NCI-H146 treated with DMSO at 0.1 percent for 48 hours (cell line): Measurements from ENCODE around the gene TMEM151A.
A peak's percentile ranks its signal among the peaks of the same experiment; 100 is the strongest.
"Not testable (repeated sequence)": the region's sequence is repeated elsewhere in the genome, so short reads cannot be mapped to it uniquely, and the experiment has no call there.

Source experiments
- DNase-seq: peaks from one replicate; lab custom pipeline; 2025; ENCODE audit not compliant: unreplicated experiment; lab: John Stamatoyannopoulos, UW

TMEM151A gene

GRCh38 chr11:66320289-66320688 is 28.6 kb downstream of the TMEM151A start:
- DNase-seq: not testable (repeated sequence)

- not testable (repeated sequence) for DNase-seq
Measured at GRCh38 chr11:66320748-66321147, 29.1 kb downstream of the TMEM151A start.

DNA sequence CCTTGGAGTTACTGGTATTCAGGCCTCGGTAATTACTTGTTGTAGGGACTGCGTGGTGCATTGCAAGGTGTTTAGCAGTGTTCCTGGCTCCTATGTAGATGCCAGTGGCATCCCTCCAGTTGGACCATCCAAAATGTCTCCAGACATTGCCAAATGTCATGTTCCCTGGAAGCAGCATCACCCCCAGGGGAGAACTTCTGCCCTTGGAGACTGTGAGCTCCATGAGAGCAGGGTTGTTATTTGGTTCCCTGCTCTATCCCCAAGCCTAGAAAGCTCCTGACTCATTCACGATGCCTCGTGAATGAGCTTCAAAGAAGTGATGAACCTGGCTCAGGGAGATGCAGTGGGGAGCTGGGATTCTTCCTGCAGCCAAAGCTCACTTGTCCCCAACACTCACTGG is 29.9 kb downstream of the TMEM151A start:
- DNase-seq: no peak

GRCh38 chr11:66322732-66323427 is 31.2 kb downstream of the TMEM151A start:
- DNase-seq: no peak

DNA sequence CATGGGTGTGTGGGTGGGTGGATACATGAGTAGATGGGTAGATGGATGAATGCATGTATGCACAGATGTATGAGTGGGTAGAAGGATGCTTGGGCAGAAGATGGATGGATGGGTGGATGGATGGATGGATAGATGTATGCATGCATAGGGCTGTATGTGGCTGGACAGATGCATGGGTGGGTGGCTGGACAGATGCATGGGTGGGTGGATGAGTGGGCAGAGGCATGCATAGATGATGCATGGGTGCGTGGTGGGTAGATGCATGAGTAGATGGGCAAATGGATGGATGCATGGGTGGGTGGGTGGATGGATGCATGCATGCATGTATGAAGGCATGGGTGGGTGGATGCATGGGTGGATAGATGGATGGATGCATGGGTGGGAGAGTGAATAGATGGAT is 32.0 kb downstream of the TMEM151A start:
- DNase-seq: no peak

DNA sequence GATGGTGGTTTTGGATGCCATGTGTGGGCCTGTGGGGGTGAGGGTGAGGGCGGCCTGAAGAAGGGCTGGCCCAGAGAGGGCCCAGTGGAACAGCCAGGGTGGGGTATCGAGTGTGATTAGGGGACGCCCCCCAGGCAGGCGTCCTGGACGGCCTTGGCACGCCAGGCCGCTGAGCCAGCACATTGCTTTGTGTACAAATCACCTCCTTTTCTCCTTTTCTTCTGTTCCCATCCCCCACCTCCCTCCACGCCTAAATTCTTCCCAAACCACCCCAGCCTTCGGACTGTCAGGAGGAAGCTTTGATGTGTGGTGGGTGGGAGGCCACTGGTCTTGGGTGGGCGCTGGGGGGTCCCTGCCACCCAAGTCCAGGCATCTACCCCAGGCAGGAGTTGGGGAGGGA is 33.0 kb downstream of the TMEM151A start:
- DNase-seq: no peak

- no peak for DNase-seq
Measured at GRCh38 chr11:66325263-66325671, 33.6 kb downstream of the TMEM151A start.

GRCh38 chr11:66326261-66327111 is 34.8 kb downstream of the TMEM151A start:
- no peak for DNase-seq

GRCh38 chr11:66327171-66328030 is 35.7 kb downstream of the TMEM151A start:
- no peak for DNase-seq

DNA sequence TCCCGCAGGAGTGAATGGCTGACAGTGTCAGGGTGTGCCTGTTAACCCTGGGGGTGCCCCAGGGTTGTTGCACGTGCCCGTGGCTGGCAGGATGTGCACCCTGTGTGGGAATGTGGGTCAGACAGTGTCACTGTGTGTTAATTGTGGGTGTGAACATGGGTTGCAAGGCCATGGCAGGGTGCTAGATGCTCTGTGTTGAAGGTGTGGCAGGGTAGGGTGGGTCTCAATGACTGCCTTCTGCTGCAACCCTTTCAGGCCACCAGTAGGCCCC is 36.3 kb downstream of the TMEM151A start:
- DNase-seq: no peak

DNA sequence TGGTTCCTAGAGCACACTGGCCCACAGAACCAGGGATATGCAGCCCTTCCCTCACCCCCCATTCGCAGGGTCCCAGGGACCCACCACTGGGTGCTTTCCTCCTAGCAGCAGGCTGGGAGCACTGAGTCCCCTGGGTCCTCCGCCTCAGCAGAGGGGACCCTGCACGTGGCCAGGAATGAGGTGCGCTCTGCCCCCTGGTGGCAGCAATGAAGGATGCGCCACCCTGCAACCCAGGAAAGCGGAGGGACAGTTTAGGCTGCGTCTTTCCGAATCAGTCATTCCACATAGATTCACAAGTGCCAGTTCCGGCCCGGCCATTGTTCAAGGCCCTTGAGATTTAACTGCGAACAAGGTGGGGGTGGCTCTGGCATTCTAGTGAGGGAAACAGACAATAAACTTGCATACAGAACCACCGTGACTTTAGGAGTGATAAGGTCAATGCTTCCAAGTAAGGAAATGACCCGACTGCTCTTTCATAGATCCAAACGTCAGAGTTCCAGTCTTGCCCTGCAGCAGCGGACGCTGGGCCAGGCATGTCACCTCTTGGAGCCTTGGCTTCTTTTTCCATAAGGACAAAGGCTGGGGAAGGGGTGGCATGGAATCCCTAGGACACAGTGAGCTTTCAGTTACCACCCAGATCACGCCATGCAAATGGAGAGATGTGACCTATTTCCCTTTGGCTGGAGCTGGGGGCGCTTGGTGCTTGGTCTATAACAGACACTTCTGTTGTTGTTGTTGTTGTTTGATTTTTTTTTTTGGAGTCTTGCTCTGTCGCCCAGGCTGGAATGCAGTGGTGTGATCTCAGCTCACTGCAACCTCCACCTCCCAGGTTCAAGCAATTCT is 36.8 kb downstream of the TMEM151A start:
- peak; percentile 9 for DNase-seq

GRCh38 chr11:66329165-66329673 is 37.5 kb downstream of the TMEM151A start:
- DNase-seq: no peak

DNA sequence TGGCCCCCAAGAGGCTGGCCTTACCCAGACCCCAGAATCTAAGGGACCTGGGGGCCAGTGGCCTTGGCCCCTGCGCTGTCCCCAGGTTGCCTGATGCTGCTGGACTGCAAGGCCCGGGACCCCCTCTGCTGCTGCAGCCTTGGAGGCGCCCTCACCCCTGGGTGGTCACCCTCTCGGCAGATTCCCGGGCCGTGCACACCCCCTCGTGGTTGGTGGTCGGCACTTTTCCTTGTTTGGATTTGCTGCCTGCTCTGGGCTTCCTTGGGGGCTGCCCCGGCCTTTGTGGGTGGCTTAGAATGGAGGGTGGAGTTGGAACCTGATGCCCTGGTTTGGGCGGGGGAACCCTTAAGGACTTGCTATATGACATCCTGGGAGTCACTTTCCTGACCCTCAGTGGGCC is 39.2 kb downstream of the TMEM151A start:
- no peak for DNase-seq

DNA sequence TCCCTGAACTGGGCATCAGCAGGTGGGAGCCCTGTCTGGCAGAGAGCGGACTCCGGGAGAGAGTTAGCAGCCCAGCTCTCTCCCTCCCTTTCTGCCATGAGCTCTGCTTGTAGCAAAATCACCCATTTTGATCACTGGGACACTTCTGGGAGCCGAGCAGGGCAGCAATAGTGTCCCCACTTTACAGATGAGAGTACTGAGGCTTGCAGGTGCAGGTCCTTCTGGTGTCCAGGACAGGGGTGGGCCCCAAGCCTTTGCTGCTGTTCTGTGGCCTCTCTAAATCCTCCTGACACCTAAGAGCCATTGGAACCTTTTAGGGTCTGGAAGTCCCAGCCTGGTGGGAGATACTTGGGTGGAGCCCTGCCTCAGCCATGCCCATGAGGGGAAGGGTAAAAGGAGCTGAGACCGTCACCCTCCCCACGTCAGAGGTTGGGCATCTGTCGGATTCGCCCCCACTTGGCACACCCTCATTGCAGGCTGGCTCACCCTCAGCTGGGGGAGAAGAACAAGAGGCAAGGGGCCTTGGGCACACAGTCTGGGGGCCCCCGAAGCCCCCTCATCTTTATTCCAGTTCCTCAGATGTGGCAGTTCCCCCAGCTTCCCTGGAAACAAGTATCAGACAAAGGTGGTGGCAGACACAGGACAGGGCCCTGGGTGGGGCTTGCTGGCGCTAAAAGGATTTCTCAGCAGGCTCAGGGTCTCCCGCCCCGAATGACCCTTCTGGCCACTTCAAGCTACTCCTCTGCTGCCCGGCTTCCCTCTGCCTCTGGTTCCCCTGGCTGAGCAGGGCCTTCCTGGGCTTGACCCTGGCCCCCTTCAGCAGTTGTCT is 40.1 kb downstream of the TMEM151A start:
- DNase-seq: no peak

DNA sequence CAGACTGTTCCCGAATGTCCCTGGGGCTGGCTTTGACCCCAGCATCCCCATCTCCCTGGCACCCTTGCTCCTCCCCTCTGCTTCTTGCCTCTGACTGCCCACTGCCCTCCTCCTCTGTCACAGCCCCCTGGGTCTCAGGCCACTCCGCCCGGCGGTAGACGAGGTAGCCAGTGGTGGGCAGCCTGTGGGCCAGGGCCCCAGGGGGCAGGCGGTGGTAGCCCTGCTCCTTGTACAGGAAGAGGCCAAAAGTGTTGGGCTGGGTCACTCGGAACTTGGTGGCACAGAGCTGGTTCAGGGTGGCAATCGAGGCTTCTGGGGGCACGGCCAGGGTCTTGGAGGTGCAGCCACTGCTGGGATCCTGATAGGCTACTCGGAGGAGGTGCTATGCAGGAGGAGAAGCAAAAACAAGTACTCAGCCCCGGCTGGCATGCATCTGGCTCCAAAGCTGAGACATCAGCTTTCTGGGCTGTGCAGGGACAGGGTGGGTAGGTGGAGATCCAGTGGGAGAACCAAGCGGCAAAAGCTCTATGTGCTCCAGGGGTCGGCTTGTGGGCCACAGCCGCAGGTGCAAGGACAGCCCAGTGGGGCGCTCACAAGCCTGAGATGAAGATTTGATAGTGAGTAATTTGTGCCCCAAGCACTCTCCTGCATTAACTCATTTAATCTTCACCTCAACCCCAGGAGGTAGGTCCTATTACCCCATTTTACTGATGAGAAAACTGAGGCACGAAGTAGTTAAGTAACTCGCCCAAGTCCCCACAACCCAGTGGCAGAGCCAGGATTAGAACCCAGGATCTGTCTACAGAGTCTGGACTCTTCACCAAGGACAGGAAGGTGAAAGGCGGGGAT is 40.9 kb downstream of the TMEM151A start:
- DNase-seq: no peak

- no peak for DNase-seq
Measured at GRCh38 chr11:66333220-66333877, 41.7 kb downstream of the TMEM151A start.

GRCh38 chr11:66333896-66334604 is 42.4 kb downstream of the TMEM151A start:
- no peak for DNase-seq
